ENCODE data around the gene CAPG. TPM values are rescaled to one million over a fixed set of nuclear protein-coding genes. Genes with fewer than 3 reads are reported as not detected.

The CAPG gene
- total and polyA plus RNA-seq, 2 of the 4 experiments (the other 2 are of a cell fraction): 79.9 to 98.3 TPM

GRCh38 chr2:85457043-85457442 is 46.9 kb upstream of the CAPG start:
- H3K27me3 ChIP-seq (ENCODE audit: control insufficient read depth, insufficient read depth, low read length): 0 out of 2 replicates have a peak, but pooled peaks cover 3% of the 10 kb centered on the region
- dilution Hi-C loops (cut with HindIII; ENCODE audit: low sequenced_read_pairs, unreplicated experiment) (no loop called here), in situ Hi-C loops (cut with MboI; ENCODE audit: low sequenced_read_pairs) (no loop called here), intact Hi-C loops (cut with micrococcal nuclease) (no loop called here)
- H2AK5ac ChIP-seq (ENCODE audit: low read depth, low read length): no peak overlapping the region
- 86% methylated on average over 3 of the region's 5 CpGs; no CpG with 5 or more reads in 1 of the 2 experiments for WGBS, 2 experiments (ENCODE audit: extremely low coverage in 2 of 2, insufficient read length in 1 of 2)
- no peak overlapping the region for H2BK120ac ChIP-seq (ENCODE audit: low read depth, low read length)
- no peak overlapping the region for H3K14ac ChIP-seq (replicated peaks; ENCODE audit: low read depth, low read length)
- ATAC-seq (ENCODE audit: low read depth) (no peak), DNase-seq (no peak)
- no peak overlapping the region for H3K4me3 ChIP-seq (ENCODE audit: insufficient read depth, low read depth, low read length)
- CTCF ChIA-PET: no interaction called here
- no peak overlapping the region for H3K27ac ChIP-seq (ENCODE audit: insufficient read depth, low read length)
- POLR2A ChIA-PET (ENCODE audit: unreplicated experiment): no interaction called here
- no peak overlapping the region for H3K23ac ChIP-seq (ENCODE audit: low read depth, low read length)
- H3K9ac ChIP-seq (ENCODE audit: low read depth, low read length): no peak overlapping the region
- H3K79me1 ChIP-seq (ENCODE audit: low read depth in 1 of 2, low read length in 2 of 2): no peaks in the 10 kb centered on the region
- H4K20me1 ChIP-seq (ENCODE audit: insufficient read depth, low read length): no peaks in the 10 kb centered on the region
- BruUV-seq (replicated peaks): no TSS peak
- H2AK9ac ChIP-seq (replicated peaks; ENCODE audit: low read depth, low read length, poor library complexity): no peak overlapping the region
- no peak overlapping the region for H3K18ac ChIP-seq (ENCODE audit: low read depth, low read length)
- H3K4me1 ChIP-seq (ENCODE audit: control insufficient read depth, insufficient read depth, low read length): no peaks in the 10 kb centered on the region; the same call in 1 of the 2 replicates
- H2AFZ ChIP-seq (replicated peaks; ENCODE audit: low read length, poor library complexity): no peak overlapping the region
- H4K91ac ChIP-seq (ENCODE audit: insufficient read depth, low read depth, low read length): no peak overlapping the region
- no peak overlapping the region for H2BK15ac ChIP-seq (ENCODE audit: low read depth, low read length)
- H3K9me3 ChIP-seq (ENCODE audit: control insufficient read depth, insufficient read depth, low read length): no peaks in the 10 kb centered on the region
- no peak overlapping the region for H3K56ac ChIP-seq (ENCODE audit: extremely low read depth, insufficient read depth, low read length)
- no peaks in the 10 kb centered on the region; the same call in 1 of the 2 replicates for H3K9me1 ChIP-seq (ENCODE audit: insufficient read depth, low read length)
- H4K8ac ChIP-seq (ENCODE audit: low read depth in 2 of 2, low read length in 2 of 2): no peak overlapping the region
- H3K36me3 ChIP-seq (ENCODE audit: control insufficient read depth, insufficient read depth, low read length): no peaks in the 10 kb centered on the region
- H3K4me2 ChIP-seq (ENCODE audit: low read depth, low read length): no peak overlapping the region
- no peak for TF ChIP-seq MAZ (IDR thresholded peaks at IDR 0.05; ENCODE audit: borderline replicate concordance, low read depth, low read length)
- no peak for TF ChIP-seq USF2 (IDR thresholded peaks at IDR 0.05; ENCODE audit: low read depth, low read length)
- TF ChIP-seq RFX5 (IDR thresholded peaks at IDR 0.05; ENCODE audit: low read depth, low read length): no peak
- TF ChIP-seq CEBPB (IDR thresholded peaks at IDR 0.05; ENCODE audit: low read depth, low read length): no peak
- TF ChIP-seq MAFK (IDR thresholded peaks at IDR 0.05; ENCODE audit: low read depth, low read length): no peak
- TF ChIP-seq FOS (IDR thresholded peaks at IDR 0.05; ENCODE audit: low read depth, low read length): no peak
- TF ChIP-seq RCOR1 (IDR thresholded peaks at IDR 0.05; ENCODE audit: insufficient replicate concordance, low read length): no peak
- TF ChIP-seq CHD1 (IDR thresholded peaks at IDR 0.05; ENCODE audit: low read depth, low read length): no peak
- no peak overlapping the region for H2BK20ac ChIP-seq (ENCODE audit: low read depth, low read length)
- H2BK5ac ChIP-seq (ENCODE audit: low read depth, low read length, poor library complexity, severe bottlenecking): no peak overlapping the region
- no peak overlapping the region for H3K4ac ChIP-seq (ENCODE audit: low read depth, low read length)
- H4K5ac ChIP-seq (ENCODE audit: low read depth, low read length): no peak overlapping the region

Measured in IMR-90 (cell line).